ENCODE data around the gene PCSK6.

- TF ChIP-seq CTCF (conservative IDR thresholded peaks at IDR 0.05; ENCODE audit: low read length) (no peak), EZH2phosphoT487 (IDR thresholded peaks at IDR 0.05; ENCODE audit: borderline replicate concordance) (no peak)
Measured at GRCh38 chr15:101482526-101483371, 6.8 kb downstream of the PCSK6 start.
